GM19025 (cell line): ENCODE measurements around the gene NTSR1.

Experiments used
- ATAC-seq: cut with Tn5 transposase; IDR thresholded peaks from one replicate; pipeline ENCODE4 v1.9.1; 2021; ENCODE audit warnings: mild to moderate bottlenecking, low read depth, moderate library complexity; ENCODE audit not compliant: unreplicated experiment

NTSR1 gene

GRCh38 chr20:62752671-62753501 lies 44.2 kb downstream of the NTSR1 start:
- no peak for ATAC-seq

GRCh38 chr20:62753626-62754025 lies 45.0 kb downstream of the NTSR1 start:
- ATAC-seq: no peak

GRCh38 chr20:62754122-62754990 lies 45.7 kb downstream of the NTSR1 start:
- no peak for ATAC-seq

- no peak for ATAC-seq
These were observed 46.3 kb downstream of the NTSR1 start for GRCh38 chr20:62754991-62755356.

GRCh38 chr20:62755817-62756724 lies 47.4 kb downstream of the NTSR1 start:
- ATAC-seq: no peak

- no peak for ATAC-seq
These were observed 49.7 kb downstream of the NTSR1 start for GRCh38 chr20:62758226-62758912.

- ATAC-seq: no peak
These were observed 51.4 kb downstream of the NTSR1 start for GRCh38 chr20:62759981-62760431.

- ATAC-seq: no peak
These were observed 51.8 kb downstream of the NTSR1 start for GRCh38 chr20:62760471-62760855.

GRCh38 chr20:62760856-62761758 lies 52.5 kb downstream of the NTSR1 start:
- ATAC-seq: no peak

- ATAC-seq: no peak
These were observed 53.1 kb downstream of the NTSR1 start for GRCh38 chr20:62761759-62762131.

- ATAC-seq: no peak
These were observed 53.7 kb downstream of the NTSR1 start for GRCh38 chr20:62762376-62762775.

- ATAC-seq: no peak
These were observed 54.2 kb downstream of the NTSR1 start for GRCh38 chr20:62762801-62763368.

- ATAC-seq: no peak
These were observed 54.8 kb downstream of the NTSR1 start for GRCh38 chr20:62763404-62763803.

GRCh38 chr20:62764156-62764935 lies 55.7 kb downstream of the NTSR1 start:
- no peak for ATAC-seq

- no peak for ATAC-seq
These were observed 56.4 kb downstream of the NTSR1 start for GRCh38 chr20:62765021-62765420.

- no peak for ATAC-seq
These were observed 56.9 kb downstream of the NTSR1 start for GRCh38 chr20:62765432-62766070.

GRCh38 chr20:62766071-62766450 lies 57.4 kb downstream of the NTSR1 start:
- ATAC-seq: no peak
